Spleen (tissue), 11 donors: Measurements from ENCODE around the gene HOXA6. TPM values are rescaled to one million over a fixed set of nuclear protein-coding genes. Genes with fewer than 3 reads are reported as not detected.

ENCODE experiments used
- DNase-seq: peaks from one replicate; pipeline ENCODE4 v3.0.0-alpha.2; 2020
- H3K27ac ChIP-seq, 8 donors: fragments of 200-600 bp; sonication (generic) in 7 of 8; 1 replicate in 4 of 8; 2 replicates in 4 of 8; pipeline versions ENCODE4 v1.5.0 to v1.8.0; 2016 to 2021; ENCODE audit warnings: inconsistent platforms in 4 of 8, mild to moderate bottlenecking in 4 of 8, moderate library complexity in 1 of 8
- H3K27me3 ChIP-seq, 7 donors: fragments of 200-600 bp; sonication (generic) in 6 of 7; replicated peaks in 1 of 7; 1 replicate in 4 of 7; 2 replicates in 3 of 7; pipeline versions ENCODE4 v1.5.0 to v1.8.0; 2016 to 2021; ENCODE audit warnings: inconsistent platforms in 3 of 7, mild to moderate bottlenecking in 1 of 7
- H3K36me3 ChIP-seq, 6 donors: fragments of 200-600 bp; sonication (generic) in 5 of 6; 1 replicate in 4 of 6; 2 replicates in 2 of 6; pipeline versions ENCODE4 v1.5.0 to v1.8.0; 2016 to 2021; ENCODE audit warnings: inconsistent platforms in 2 of 6
- H3K4me1 ChIP-seq, 6 donors: fragments of 200-600 bp; sonication (generic) in 5 of 6; 1 replicate in 3 of 6; 2 replicates in 3 of 6; pipeline versions ENCODE4 v1.5.0 to v1.8.0; 2016 to 2021; ENCODE audit warnings: inconsistent platforms in 3 of 6
- H3K4me3 ChIP-seq, 8 donors: fragments of 200-600 bp; sonication (generic) in 7 of 8; 1 replicate in 4 of 8; 2 replicates in 4 of 8; pipeline versions ENCODE4 v1.5.0 to v1.8.0; 2016 to 2021; ENCODE audit warnings: inconsistent platforms in 4 of 8, mild to moderate bottlenecking in 4 of 8, moderate library complexity in 2 of 8
- H3K9me3 ChIP-seq, 8 donors: fragments of 200-600 bp; sonication (generic) in 7 of 8; 1 replicate in 4 of 8; 2 replicates in 4 of 8; pipeline versions ENCODE4 v1.5.0 to v1.8.0; 2016 to 2021; ENCODE audit warnings: inconsistent platforms in 4 of 8
- POLR2A ChIP-seq, 3 donors: fragments of 450-650 bp; IDR thresholded peaks; one replicate each; pipeline ENCODE4 v1.5.1; 2017; ENCODE audit warnings: antibody characterized with exemption in 3 of 3, mild to moderate bottlenecking in 1 of 3
- POLR2AphosphoS5 ChIP-seq, 3 donors: sonication (generic); formaldehyde crosslinking; IDR thresholded peaks; one replicate each; pipeline ENCODE4 v1.5.1; 2017; ENCODE audit warnings: antibody characterized with exemption in 3 of 3
- WGBS, 5 donors: extraction: QIAGEN DNeasy Blood & Tissue Kit in 3 of 5; methylation state at CpG; one replicate each; pipeline versions ENCODE4 v1.1.5 to v1.1.7; 2013 to 2018; 5-methylcytosine and 5-hydroxymethylcytosine counted together
- intact Hi-C: fragments of 100-400 bp; cut with DNase I; formaldehyde crosslinking; loops from one replicate; pipeline ENCODE4 v1.15.0; 2023; ENCODE audit warnings: low total_unique reads
- polyA plus RNA-seq, 3 donors: library from polyadenylated mRNA; stranded (reverse); fragments of 200-250 nt; gene quantifications; one replicate each; pipeline ENCODE4 v1.2.1, GENCODE V29; 2013
- total RNA-seq, 7 donors: library from RNA; depleted of rRNA in 3 of 7; stranded (reverse); fragments of >200 nt in 3 of 7; fragmentation: NEBNext Ultra II Directional in 4 of 7; extraction: Animal tissue kit (Norgen Biotek cat#: 25700) in 4 of 7; gene quantifications; one replicate each; pipeline versions ENCODE4 v1.1.0 to v1.2.1, GENCODE V29; 2016 to 2021
- TF ChIP-seq, protein P1 (sequence below), 11 experiments: fragments of 200-600 bp in 7 of 11; fragments of 450-650 bp in 4 of 11; sonication (generic) in 4 of 11; IDR thresholded peaks in 8 of 11; conservative IDR thresholded peaks in 3 of 11; 1 replicate in 7 of 11; 2 replicates in 4 of 11; pipeline versions ENCODE4 v1.4.0 to v1.8.0; 2016 to 2021; ENCODE audit warnings: antibody characterized with exemption in 11 of 11, inconsistent platforms in 4 of 11, mild to moderate bottlenecking in 1 of 11
- donor health status: healthy with polysubstance abuse.
- donor health status: DM: no; HTN: no; CAD: no; lungs with moderate emphysema.
- donor health status: DM: no; HTN: no; CAD: no.
- donor health status: Bipolar disorder and iron deficiency.
- donor health status: healthy.
- donor health status: DM: no; HTN: no; CAD: no.
- donor health status: DM: yes; HTN: yes; CAD: no.

HOXA6 gene
- total and polyA plus RNA-seq, 10 donors = 0.26 to 2.0 (median 1.2) TPM; not detected in 2

DNA sequence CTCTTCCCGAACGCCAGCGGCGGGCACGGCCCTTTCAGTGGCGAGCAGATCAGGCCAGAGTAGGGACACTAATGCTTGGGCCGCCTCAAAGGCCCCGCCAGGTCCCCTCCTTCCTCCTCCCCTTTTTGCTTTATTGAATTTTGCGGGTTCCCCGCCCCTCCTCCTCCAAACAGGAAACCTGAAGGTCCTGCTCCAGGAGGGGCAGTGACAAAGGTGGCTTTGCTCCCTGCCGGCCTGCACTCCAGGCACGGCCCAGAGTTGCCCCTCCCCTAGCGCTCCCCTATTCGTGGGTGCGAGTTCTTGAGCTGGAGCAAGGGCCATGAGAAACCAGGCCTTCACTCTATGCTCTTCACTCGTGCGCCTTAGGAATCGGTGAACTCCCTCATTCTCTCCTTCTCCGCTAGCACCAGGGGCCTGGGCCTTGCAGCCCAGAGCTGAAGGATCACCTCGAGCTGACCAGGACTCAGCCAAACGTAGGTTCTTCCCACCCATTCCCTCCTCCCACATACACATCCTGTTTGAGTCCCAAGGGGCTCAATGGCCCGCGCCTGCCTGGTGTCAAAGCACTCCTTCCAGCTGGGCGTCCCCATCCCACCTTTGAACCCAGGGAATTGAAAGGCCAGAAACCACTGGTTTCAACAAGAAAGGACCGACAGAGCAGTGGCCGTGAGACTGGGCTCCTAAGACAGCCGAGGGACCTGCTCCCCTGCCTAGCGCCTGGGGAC lies 619 bp upstream of the HOXA6 start:
- peaks cover 22 to 76% (median 51%) of the 10 kb centered on the region in 6 donors for H3K4me1 ChIP-seq
- peak overlapping the region in 7 of 8 donors; percentile 36 to 69 (median 55) for H3K27ac ChIP-seq
- peak in 1 of 3 donors; percentile 50 for TF ChIP-seq POLR2AphosphoS5 (IDR thresholded peaks at IDR 0.05)
- TF ChIP-seq POLR2A (IDR thresholded peaks at IDR 0.05) = no peak
- TF ChIP-seq, protein P1, sequence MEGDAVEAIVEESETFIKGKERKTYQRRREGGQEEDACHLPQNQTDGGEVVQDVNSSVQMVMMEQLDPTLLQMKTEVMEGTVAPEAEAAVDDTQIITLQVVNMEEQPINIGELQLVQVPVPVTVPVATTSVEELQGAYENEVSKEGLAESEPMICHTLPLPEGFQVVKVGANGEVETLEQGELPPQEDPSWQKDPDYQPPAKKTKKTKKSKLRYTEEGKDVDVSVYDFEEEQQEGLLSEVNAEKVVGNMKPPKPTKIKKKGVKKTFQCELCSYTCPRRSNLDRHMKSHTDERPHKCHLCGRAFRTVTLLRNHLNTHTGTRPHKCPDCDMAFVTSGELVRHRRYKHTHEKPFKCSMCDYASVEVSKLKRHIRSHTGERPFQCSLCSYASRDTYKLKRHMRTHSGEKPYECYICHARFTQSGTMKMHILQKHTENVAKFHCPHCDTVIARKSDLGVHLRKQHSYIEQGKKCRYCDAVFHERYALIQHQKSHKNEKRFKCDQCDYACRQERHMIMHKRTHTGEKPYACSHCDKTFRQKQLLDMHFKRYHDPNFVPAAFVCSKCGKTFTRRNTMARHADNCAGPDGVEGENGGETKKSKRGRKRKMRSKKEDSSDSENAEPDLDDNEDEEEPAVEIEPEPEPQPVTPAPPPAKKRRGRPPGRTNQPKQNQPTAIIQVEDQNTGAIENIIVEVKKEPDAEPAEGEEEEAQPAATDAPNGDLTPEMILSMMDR (IDR thresholded peaks at IDR 0.05 in 8 of 11, conservative IDR thresholded peaks at IDR 0.05 in 3 of 11) = no peak
- no peaks in the 10 kb centered on the region for H3K9me3 ChIP-seq
- intact Hi-C loops = no loop called here
- H3K27me3 ChIP-seq = peaks cover 11 to 100% (median 78%) of the 10 kb centered on the region in 7 donors
- DNase-seq = peak; percentile 68
- peak overlapping the region in 6 of 8 donors; percentile 20 to 65 (median 32) for H3K4me3 ChIP-seq
- WGBS, 5 donors = 18 to 37% (median 20%) methylated on average over 18 to 28 of the region's 28 CpGs
- no peaks in the 10 kb centered on the region for H3K36me3 ChIP-seq

DNA sequence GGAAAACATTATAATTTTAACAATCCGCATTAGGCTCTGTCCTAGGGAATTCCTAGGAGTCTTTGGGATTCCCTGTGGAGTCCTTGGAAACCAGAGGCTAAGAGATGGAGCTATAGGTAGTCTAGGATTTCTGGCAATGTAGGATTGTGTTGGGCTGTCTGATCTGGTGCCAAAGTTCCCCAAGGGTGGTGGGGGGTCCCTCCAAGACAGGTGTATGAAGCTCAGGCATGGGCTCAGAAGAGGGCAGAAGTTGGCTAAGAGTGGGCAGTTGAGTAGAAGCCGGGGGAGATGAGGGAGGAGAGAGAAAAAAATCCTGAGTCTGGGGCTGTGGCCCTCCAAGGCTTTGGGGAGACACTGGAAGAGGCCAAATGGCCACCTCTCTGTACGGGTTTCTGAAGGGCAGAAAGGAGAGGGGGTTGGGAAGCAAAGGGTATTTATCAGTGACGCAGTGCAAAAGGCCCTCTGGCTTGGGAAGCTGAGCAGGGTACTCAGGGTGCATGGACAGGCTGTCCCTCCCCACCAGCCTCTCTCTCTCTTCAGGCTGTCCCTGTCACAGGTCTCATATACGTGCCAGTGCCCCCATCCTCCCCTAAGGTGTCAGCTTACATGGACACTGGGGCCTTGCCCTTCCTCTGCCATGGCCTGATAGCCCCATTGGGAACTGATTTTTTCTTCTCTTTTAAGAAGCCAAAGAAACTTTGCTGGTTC lies 929 bp downstream of the HOXA6 start:
- Histone ChIP-seq H3K36me3 (no peaks in the 10 kb centered on the region), H3K27me3 (peaks cover 4 to 100% (median 63%) of the 10 kb centered on the region in 7 donors), H3K4me1 (peaks cover 18 to 62% (median 36%) of the 10 kb centered on the region in 6 donors), H3K27ac (peak overlapping the region in 2 of 8 donors; percentile 59 to 69), H3K9me3 (no peaks in the 10 kb centered on the region), H3K4me3 (peak overlapping the region in 1 of 8 donors; percentile 65)
- DNase-seq = peak; percentile 24
- WGBS, 5 donors = 78 to 96% (median 86%) methylated on average over 5 of the region's 5 CpGs
- TF ChIP-seq POLR2AphosphoS5 (IDR thresholded peaks at IDR 0.05) (no peak), POLR2A (IDR thresholded peaks at IDR 0.05) (no peak)
- TF ChIP-seq, protein P1 (IDR thresholded peaks at IDR 0.05 in 8 of 11, conservative IDR thresholded peaks at IDR 0.05 in 3 of 11) = no peak
- intact Hi-C loops = no loop called here

DNA sequence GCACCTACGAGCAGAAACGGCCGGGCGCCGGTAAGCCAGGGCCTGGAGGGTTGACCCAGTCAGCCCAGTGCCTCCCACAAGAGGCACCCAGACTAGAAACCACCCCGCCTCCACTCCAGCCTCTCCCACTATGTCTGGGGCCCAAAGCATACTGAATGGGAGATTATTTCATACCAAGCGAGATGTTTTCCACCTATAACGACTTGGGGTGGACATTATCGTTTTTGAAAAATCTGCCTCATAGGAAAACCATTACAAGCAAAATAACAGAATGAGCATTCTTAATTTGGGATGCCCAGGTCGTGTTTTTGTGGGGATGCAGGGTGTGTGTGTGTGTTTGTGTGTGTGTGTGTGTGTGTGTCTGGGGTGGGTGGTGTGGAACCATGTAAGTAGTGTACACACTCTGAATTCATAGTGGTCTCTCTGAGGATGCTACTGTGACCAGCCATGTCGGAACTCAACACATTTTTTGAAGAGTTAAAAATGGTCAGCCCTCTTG lies 1.6 kb downstream of the HOXA6 start:
- intact Hi-C loops = no loop called here
- H3K4me3 ChIP-seq = no peak overlapping the region
- no peaks in the 10 kb centered on the region for H3K36me3 ChIP-seq
- H3K9me3 ChIP-seq = no peaks in the 10 kb centered on the region
- peaks cover 0 to 100% (median 56%) of the 10 kb centered on the region in 7 donors for H3K27me3 ChIP-seq
- H3K27ac ChIP-seq = no peak overlapping the region
- 86 to 92% (median 91%) methylated on average over 8 to 11 of the region's 11 CpGs for WGBS, 5 donors
- no peak for DNase-seq
- peaks cover 13 to 59% (median 30%) of the 10 kb centered on the region in 6 donors for H3K4me1 ChIP-seq
- TF ChIP-seq POLR2A (IDR thresholded peaks at IDR 0.05) (no peak), POLR2AphosphoS5 (IDR thresholded peaks at IDR 0.05) (no peak)
- TF ChIP-seq, protein P1 (IDR thresholded peaks at IDR 0.05 in 8 of 11, conservative IDR thresholded peaks at IDR 0.05 in 3 of 11) = no peak
